CD4-positive, alpha-beta T cell treated with Interleukin-6 for 4 hours (primary cell): ENCODE measurements around the gene NDUFB2.
"Not testable (repeated sequence)": the region's sequence is repeated elsewhere in the genome, so short reads cannot be mapped to it uniquely, and the experiment has no call there.

Experiments
- DNase-seq: peaks from one replicate; pipeline ENCODE4 v3.0.0-alpha.2; 2020; ENCODE audit warnings: mixed read lengths

Gene NDUFB2

DNA sequence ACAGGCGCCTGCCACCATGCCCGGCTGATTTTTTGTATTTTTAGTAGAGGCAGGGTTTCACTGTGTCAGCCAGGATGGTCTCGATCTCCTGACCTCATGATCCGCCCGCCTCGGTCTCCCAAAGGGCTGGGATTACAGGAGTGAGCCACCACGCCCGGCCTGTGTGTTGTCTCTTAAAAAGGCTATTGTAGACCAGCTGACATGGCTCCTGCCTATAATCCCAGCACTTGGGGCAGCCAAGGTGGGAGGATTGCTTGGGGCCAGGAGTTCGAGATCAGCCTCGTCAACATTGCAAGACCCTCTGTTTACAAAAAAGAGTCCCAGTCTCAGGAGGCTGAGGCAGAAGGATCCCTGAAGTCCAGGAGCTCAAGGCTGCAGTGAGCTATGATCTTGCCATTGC lies 2.7 kb upstream of the NDUFB2 start:
- not testable (repeated sequence) for DNase-seq

DNA sequence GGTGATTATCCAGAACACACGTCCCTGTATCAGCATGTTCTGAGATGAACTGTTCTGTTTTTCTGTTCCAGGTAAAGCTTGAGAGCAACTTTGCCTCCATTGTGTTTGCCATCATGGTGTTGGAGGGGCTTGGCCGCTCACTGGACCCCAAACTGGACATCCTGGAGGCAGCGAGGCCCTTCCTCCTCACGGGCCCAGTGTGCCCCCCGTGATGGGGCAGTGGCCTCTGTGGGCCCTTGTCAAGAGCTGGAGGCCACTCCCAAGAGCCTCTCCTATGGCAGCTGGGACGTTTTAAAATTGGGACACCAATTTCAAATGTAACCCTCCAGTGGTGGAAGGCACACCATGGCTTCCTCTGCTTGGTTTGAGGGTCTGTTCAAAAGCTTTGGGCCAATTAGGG lies 1.9 kb upstream of the NDUFB2 start:
- no peak for DNase-seq

DNA sequence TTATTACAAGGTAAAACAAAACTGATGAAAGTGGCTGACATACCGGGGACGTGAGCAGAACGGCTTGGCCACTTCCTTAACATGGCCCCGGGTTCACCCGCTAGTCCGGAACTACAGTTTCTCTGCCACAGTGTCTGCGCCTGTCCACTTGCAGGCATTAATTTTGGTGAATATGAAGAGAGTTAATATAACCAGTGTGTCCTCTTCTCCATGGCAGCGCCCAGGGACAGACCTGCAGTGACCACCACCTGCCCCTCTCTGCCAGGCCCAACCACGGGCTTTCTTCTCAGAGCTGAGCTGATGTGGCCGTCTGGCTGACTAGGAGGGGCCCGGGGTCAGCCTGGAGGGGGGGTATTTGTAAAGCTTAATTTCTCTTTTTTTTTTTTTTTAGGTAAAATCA lies 1.1 kb upstream of the NDUFB2 start:
- no peak for DNase-seq

DNA sequence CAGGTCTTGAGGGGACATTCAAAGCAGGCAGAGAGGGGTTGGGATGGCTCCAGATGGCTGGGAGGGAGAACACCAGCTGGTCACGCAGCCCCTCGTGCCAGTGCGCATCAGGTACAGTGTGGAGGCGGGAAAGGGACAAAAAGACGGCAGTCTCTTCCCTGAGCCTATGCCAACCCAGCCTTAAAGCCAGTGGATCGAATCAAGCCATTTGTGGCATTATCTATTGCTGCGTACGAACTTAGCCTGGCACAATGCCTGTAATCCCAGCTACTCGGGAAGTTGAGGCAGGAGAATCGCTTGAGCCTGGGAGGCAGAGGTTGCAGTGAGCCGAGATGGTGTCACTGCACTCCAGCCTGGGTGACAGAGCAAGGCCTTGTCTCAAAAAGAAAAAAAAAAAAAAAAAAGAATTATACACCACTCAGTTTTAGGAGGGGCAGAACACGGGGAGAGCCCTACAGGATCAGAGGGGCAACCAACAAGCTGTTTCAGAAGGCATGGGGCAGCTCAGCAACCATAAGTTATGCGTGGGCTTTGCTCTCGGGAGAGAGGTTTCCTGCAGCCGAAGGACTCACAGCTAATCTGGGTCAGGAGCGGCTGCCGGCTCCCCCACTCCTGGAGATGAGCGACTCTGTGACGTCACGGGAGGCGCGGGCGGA lies 356 bp upstream of the NDUFB2 start:
- DNase-seq = peak; percentile 97

DNA sequence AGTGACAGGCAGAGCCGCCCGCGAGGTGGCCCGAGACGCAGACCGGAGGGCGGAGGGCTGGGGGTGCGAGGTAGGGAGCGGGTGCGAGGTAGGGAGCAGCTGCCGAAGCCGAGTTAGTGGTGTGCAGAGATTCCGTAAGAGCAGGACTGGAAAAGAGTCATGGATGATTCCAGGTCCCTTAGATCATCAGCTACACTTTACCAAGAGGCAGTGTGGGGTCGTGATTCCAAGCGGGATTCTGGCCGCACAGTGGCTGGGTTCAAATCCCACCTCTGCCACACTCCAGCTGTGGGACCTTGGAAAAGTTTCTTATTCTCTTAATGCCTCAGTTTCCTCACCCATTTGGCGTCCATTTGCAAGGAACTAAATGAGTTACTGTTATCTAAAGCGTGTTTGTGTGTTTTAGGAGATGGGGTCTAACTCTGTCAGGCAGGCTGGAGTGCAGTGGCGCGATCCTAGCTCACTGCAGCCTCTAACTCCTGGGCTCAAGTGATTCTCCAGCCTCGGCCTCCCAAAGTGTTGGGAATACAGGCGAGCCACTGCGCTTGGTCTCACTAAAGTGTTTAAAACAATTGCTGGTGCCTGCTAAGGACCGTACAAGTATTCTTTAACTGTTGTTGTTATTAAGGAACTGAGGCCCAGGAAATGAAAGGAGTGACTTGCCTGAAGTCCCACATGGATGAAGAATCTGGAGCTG lies 1.1 kb downstream of the NDUFB2 start:
- DNase-seq = no peak

DNA sequence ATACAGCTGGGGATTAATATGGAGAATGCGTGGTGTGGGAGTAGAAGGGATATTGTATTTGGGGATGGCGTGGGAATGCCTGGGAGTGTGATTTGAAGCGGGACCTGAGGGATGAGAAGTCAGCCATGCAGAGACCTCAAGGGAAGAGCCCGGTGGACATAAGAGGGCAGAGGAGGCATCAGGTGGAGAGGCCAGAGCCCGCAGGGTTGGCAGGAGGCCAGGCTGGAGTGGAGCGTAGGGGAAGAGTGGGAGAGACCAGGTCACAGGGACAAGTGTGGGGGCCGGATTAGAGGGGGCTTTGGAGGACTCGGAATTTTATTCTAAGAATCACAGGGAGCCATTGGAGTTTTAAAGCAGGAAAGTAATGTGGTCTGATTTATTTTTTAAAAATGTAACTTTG lies 2.0 kb downstream of the NDUFB2 start:
- no peak for DNase-seq

DNA sequence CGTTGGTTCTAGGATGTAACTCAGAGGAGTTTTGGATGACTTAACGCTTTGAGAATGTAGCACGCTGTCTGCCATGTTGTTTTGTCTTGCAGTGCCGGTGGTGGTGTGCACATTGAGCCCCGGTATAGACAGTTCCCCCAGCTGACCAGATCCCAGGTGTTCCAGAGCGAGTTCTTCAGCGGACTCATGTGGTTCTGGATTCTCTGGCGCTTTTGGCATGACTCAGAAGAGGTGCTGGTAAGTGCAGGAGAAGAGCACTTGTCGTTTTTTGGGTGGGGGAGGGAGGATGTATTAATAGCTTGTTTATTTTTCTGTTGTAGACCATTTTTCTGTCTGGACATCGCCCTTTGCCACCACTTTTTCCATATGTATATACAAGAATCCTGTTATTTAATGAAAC lies 6.3 kb downstream of the NDUFB2 start:
- DNase-seq = no peak

DNA sequence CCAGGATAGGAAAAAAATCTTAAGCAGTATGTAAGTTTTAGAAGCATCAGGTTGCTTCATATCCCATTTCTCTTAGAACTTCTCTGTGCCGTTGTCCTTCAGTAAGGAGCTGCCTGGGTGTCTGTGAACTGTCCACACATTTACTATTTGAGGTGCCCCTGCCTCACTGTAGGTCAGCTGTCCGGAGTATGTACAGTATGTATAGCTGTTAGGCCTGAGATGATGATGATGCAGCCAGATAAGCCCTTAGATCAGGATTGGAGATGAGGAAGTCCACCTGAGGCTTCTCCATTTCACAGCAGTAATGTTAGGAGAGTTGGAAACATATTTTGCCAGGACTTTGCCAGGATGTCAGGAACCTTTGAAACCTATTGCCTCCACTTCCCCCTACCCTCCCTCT lies 7.7 kb downstream of the NDUFB2 start:
- no peak for DNase-seq

DNA sequence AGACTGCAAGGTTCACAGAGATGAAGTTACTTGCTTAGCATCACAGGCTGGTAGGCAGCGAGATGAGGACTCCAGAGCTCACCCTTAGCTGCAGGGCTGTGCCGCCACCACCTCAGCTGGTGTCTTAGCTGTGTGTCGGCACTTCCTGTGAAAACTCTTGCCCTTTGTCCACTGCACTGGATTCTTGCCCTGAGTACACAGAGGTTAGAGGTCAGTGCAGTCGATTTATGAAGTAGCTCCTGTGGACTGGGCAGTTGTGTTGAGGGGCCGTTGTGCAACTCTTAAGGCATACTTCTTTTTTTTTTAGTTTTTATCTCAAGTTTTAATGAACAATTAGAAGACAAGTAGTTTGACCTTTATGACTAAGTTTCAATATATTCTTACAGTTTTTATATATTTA lies 10.6 kb downstream of the NDUFB2 start:
- no peak for DNase-seq

DNA sequence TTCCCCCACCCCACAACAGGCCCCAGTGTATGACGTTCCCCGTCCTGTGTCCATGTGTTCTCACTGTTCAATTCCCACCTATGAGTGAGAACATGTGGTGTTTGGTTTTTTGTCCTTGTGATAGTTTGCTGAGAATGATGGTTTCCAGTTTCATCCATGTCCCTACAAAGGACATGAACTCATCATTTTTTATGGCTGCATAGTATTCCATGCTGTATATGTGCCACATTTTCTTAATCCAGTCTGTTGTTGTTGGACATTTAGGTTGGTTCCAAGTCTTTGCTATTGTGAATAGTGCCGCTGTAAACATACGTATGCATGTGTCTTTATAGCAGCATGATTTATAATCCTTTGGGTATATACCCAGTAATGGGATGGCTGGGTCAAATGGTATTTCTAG lies 12.3 kb downstream of the NDUFB2 start:
- DNase-seq = not testable (repeated sequence)

DNA sequence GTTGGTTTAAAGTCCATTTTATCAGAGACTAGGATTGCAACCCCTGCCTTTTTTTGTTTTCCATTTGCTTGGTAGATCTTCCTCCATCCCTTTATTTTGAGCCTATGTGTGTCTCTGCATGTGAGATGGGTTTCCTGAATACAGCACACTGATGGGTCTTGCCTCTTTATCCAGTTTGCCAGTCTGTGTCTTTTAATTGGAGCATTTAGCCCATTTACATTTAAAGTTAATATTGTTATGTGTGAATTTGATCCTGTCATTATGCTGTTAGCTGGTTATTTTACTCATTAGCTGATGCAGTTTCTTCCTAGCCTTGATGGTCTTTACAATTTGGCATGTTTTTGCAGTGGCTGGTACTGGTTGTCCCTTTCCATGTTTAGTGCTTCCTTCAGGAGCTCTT lies 15.9 kb downstream of the NDUFB2 start:
- not testable (repeated sequence) for DNase-seq

DNA sequence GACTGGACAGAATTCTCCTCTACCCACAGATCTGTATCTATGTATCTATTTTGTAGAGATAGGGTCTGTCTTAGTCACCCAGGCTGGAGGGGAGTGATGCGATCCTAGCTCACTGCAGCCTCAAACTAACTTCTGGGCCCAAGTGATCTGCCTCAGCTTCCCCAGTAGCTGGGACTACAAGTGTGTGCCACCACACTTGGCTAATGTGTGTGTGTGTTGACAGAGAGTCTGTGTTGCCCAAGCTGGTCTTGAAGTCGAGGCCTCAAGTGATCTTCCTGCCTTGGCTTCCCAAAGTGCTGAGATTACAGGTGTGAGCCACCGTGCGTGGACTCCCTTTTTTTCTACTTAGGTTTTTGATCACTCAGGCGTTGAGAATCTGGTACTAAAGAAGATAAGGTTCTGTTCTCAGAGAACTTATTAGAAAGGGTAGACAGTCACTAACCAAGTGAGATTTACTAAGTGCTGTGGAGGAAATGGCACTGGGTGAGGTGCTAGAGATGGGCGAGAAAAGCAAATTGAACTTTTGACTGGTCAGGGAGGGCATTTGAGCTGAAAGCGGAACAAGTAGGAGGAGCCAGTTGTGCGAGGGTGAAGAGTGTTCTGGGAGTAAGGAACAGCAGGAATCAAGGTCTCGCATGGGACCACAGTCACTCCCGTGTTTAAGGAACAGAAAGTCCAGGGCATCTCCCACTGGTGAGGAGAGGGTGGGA lies 18.0 kb downstream of the NDUFB2 start:
- DNase-seq = no peak

DNA sequence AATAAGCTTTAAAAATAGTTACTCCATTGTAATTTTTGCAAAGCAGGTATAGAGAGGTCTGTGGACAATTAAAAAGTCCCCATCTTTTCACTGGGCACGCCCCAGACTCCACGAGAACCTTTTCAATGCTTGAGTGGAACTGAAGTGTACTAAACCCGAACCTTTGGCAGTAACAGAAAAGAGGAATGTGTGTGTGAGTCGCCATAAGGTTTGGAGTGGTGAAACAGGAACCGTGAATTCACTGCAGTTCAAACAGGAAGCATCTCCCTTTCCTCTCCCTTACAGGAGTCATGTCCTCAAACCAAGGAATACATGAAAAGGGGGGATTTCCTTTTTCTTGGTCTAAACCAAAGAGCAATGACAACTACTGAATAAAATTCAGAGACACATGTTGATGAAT lies 23.2 kb downstream of the NDUFB2 start:
- no peak for DNase-seq

DNA sequence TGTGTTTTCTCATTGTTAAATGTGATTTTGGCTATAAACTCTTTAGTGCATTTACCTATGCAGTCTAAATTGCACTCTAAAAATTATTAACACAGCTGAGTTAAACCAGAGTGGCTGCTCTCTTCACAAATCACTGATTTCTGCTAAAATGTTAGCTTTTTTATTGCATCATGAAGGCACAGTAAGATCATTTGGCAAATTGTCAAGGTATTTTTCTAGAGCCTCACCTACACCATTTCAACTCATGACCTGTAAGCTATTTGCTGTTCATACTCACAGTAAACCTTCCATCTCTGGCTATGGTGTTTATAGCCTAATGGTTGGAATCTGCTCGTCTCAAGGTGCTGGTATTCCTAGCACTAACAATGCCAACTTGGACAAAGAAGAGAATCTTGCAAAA lies 25.7 kb downstream of the NDUFB2 start:
- no peak for DNase-seq

DNA sequence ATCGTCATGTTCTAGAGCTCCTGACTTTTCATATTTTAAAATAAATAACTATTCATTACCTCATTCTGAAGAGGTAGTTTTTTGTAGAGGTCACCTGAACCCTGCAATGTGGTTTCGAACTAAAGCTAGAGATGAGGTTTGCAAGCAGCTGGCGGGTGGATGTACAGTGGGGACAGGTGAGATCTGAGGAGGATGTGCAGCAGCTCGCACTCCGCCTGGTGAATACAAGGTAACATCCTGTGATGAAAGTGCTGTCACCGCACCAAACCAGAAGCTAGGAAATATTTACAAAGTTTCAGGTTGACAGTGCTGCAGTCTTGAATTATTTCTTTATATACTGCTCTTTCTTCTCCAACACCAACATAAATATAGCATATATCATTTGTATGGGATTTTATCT lies 26.5 kb downstream of the NDUFB2 start:
- peak; percentile 69 for DNase-seq

DNA sequence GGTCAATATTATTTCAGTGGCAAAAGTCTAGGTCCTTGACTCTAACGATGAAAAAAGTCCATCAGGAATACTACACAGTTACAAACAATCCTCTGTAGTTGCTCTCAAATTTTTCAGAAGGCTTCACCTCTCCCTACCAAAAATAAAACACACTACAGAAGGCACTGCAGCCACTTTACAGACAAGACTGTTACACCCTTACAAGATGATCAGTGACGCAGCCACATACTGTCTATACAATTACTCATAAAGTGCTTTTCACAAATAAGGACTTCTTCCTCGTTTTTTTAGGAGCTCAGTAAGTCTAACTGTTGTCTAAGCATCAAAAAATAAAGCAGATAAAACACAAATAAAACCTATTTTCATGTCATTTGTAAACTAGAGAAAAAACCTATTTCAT lies 27.1 kb downstream of the NDUFB2 start:
- no peak for DNase-seq

DNA sequence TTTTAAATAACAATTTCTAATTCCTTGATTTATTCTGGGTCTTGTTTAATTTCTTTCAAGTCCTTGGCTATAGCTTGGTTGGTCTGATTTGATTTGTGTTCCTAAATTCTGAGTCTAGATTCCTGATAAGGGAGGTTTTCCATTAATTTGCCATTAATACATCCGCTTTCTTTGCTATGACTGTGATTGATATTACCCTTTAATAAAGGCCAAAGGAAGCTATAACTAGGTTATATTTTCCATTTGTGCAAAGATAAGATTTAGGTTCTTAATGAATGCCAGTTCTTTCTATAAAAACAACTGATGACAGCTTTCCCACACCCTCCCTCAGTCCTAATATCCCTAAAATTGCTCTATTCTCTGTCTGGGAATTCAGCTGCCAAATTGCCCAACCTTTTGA lies 28.2 kb downstream of the NDUFB2 start:
- no peak for DNase-seq

DNA sequence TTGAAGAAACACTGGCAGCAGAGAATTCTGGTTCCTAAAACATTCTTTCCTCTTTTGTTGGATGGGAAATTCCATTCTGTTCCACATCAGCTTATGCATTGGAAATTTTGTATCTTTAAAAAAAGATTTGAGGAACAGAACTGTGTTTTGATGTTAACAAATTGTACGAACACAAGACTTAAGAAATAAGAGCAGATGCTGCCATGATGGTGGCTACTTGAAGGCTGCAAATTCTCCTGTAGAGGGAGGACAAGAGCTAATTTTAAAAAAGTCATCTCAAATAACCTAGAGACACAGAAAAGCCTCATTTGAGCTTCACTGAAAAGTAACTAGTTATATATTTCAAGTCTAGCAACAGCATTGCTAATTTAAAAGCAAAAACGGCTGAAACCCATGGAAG lies 29.8 kb downstream of the NDUFB2 start:
- no peak for DNase-seq

DNA sequence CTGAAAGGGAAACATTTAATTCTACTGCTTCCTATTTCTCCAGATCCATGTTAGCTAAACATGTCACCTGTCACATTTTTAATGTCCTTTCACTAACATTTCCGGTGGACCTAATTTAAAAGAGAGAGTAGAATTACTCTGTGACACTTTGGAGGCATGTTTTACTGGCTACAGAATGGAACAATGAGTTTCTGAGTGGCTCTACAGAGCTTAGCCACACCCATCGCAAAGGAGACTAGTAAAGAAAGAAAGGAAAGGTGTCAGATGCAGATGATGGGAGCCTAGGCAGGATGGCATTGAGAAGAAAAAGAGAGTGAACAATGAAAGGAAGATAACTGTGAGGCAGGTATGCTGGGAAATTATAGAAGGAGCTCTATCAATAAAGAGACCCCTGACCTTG lies 35.9 kb downstream of the NDUFB2 start:
- DNase-seq = no peak

DNA sequence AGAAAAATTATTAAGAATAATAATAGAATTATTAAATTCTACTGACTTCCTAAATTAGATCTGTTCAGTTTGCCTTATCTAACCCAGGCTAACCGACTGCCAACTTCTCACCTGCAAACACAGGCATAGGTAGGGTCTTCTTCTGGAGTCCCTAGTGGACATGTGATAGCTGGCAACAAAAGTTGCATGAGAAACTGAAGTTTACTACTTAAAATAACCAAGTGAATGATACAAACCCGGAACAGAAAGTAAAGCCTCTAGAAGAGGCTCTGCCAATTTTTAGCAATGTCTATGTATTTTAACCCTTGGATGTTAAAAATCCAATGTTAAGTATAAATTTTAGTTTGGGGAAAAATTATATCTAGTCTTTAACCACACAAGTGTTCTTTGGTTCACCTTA lies 37.6 kb downstream of the NDUFB2 start:
- DNase-seq = no peak

DNA sequence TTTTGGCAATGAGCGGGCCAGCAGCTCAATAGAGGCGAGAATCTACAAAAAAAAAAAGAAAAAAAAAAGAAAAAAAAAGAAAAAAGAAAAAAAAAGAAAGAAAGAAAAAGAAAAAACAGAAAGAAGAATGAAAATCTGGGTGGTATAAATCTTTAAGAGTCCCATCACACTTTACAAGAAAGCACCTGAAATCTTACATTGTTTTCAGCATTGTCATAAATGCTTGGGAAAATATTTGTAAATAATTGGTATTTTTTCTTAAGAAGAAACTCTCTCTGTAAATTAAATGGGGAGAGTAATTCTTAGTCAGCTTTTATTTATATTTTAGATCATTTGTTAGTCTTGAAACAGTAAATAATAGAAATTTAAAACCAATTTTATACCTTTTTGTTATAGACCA lies 38.2 kb downstream of the NDUFB2 start:
- DNase-seq = no peak

DNA sequence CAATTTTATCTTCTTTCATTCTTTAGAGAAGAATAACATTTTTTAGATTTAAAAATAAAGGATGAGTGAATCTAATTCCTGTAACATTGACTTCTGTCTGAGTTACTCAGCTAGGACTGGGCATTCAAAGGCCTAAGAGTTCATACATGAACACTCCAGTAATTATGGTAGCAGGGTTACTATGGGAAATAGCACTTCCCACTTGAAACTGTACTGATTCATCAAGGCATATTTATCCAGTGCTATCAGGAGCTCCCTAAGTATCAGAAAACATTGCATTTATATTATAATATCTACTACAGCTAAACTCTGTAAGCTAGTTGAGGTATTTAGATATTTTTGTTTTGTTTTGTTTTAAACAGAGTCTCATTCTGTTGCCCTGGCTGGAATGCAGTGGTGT lies 41.8 kb downstream of the NDUFB2 start:
- no peak for DNase-seq

DNA sequence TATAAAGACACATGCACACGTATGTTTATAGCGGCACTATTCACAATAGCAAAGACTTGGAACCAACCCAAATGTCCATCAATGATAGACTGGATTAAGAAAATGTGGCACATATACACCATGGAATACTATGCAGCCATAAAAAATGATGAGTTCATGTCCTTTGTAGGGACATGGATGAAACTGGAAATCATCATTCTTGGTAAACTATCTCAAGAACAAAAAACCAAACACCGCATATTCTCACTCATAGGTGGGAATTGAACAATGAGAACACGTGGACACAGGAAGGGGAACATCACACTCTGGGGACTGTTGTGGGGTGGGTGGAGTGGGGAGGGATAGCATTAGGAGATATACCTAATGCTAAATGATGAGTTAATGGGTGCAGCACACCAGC lies 46.7 kb downstream of the NDUFB2 start:
- not testable (repeated sequence) for DNase-seq

DNA sequence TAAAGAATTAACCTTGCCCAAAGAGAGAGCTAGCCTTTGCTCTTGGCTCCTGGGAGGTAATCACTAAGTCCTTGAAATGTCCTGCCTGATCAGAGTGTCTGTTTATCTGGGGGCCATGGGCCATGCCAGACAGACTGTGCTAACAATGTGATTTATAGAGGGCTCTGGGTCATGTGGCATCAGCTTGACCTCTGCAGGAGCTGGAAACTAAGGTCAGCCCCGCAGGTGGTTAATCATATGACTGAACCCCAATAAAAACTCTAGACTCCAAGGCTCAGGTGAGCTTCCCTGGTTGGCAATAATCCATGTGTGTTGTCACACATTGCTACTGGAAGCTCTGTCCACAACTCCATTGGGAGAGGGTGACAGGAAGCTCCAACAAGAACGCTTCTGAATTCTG lies 47.5 kb downstream of the NDUFB2 start:
- no peak for DNase-seq
